Stimulated activated naive CD8-positive, alpha-beta T cell treated with anti-CD3 and anti-CD28 coated beads, Interleukin-15, amount 100 ng/mL, for 72 hours (primary cell): ENCODE results near the gene RTP5.

ENCODE experiments used
- ATAC-seq: fragments of 150-1000 bp; cut with Tn5 transposase; 2 replicates; pipeline ENCODE4 v1.10.0; 2021; ENCODE audit warnings: mild to moderate bottlenecking, moderate library complexity
- DNase-seq, 2 donors: peaks; one replicate each; pipeline ENCODE4 v3.0.0; 2021 to 2022
- H3K27ac Mint-ChIP-seq, 2 donors: one replicate each; pipeline ENCODE4 v1.8.0; 2022; ENCODE audit warnings: mild to moderate bottlenecking in 2 of 2, mixed read lengths in 2 of 2, moderate library complexity in 2 of 2
- H3K27me3 Mint-ChIP-seq: one replicate; pipeline ENCODE4 v1.8.0; 2022; ENCODE audit warnings: mixed read lengths
- H3K4me1 Mint-ChIP-seq: one replicate; pipeline ENCODE4 v1.8.0; 2022; ENCODE audit warnings: mild to moderate bottlenecking, mixed read lengths
- H3K4me3 Mint-ChIP-seq, 2 donors: one replicate each; pipeline ENCODE4 v1.8.0; 2022; ENCODE audit warnings: mild to moderate bottlenecking in 2 of 2, mixed read lengths in 2 of 2, moderate library complexity in 1 of 2
- H3K9me3 Mint-ChIP-seq, 2 donors: one replicate each; pipeline ENCODE4 v1.8.0; 2022; ENCODE audit warnings: mixed read lengths in 2 of 2

The RTP5 gene

DNA sequence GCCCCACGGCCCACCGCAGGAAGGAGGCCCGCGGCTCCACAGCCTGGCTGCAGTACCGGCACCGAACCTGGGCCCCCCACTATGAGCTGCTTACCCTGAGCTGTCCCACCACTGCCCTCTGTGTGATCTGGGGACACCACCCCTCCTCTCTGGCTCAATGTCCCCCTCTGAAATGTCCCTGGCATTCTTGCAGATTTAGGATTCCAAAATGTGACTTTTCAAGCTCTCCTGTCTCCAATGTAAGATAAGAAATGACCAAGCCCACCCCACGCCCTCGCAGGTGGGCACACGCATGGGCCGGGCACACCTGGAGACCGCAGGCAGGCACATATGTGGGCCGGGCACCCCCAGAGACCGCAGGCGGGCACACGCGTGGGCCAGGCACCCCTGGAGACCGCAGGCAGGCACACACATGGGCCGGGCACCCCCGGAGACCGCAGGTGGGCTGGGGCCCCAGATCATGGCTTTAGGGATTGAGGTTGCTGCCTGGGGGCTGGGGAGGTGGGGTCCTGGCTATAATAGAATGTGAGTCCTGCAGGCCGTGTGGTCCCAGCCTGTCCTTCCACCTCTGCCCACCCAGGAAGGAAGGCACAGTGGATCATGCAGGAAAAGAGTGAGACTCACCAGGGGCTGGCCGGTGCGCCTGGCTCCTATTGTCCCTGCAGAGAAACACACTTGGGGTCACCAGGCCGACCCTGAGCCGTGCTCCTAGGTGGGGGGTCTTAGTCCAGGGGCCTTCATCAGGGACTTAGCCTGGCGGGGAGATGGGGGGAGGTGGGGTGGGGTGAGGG lies 18.0 kb upstream of the RTP5 start:
- Mint-ChIP-seq H3K9me3 (no peaks in the 10 kb centered on the region), H3K27ac (no peak overlapping the region), H3K4me3 (no peak overlapping the region), H3K27me3 (no peaks in the 10 kb centered on the region), H3K4me1 (peaks cover 30% of the 10 kb centered on the region)
- no peak for DNase-seq
- peak; percentile 21 for ATAC-seq

DNA sequence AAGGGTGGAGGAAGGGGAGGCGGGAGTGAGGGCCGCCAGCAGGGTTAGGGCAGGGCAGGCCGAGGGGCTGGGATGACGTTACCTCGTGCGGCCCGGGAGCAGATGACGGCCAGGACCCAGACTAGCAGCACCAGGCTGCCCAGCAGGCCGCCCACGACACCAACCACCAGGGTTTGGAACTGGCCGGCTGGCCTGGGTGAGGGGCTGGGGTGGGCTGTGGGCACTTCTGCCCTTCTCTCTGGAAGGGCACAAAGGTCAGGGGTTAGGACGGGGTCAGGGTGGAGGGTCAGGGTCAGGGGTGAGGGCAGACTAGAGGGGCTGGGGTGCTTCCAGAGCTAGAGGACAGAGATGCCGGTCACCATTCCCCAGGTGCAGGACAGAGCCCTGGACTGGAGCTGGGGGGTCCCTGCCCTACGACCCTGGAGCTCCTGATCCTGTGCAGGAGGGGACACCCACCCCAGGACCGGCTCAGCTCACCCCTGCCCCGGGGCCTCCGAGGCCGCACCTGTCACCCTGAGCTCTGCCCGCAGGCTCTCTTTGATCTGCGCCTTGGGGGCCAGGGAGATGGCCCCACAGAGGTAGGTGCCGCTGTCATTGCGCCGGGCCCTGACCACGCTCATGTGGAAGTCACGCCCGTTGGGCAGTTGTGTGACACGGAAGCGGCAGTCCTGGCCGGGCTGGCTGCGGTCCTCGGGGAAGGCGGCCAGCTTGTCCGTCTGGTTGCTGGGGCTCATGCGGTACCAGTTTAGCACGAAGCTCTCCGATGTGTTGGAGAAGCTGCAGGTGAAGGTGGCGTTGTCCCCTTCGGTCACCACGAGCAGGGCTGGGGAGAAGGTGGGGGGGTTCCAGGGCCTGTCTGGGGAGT lies 17.2 kb upstream of the RTP5 start:
- no peaks in the 10 kb centered on the region for H3K27me3 Mint-ChIP-seq
- ATAC-seq = peak; percentile 9
- H3K4me1 Mint-ChIP-seq = peaks cover 31% of the 10 kb centered on the region
- no peak overlapping the region for H3K4me3 Mint-ChIP-seq
- H3K9me3 Mint-ChIP-seq = no peaks in the 10 kb centered on the region
- DNase-seq = no peak
- no peak overlapping the region for H3K27ac Mint-ChIP-seq

DNA sequence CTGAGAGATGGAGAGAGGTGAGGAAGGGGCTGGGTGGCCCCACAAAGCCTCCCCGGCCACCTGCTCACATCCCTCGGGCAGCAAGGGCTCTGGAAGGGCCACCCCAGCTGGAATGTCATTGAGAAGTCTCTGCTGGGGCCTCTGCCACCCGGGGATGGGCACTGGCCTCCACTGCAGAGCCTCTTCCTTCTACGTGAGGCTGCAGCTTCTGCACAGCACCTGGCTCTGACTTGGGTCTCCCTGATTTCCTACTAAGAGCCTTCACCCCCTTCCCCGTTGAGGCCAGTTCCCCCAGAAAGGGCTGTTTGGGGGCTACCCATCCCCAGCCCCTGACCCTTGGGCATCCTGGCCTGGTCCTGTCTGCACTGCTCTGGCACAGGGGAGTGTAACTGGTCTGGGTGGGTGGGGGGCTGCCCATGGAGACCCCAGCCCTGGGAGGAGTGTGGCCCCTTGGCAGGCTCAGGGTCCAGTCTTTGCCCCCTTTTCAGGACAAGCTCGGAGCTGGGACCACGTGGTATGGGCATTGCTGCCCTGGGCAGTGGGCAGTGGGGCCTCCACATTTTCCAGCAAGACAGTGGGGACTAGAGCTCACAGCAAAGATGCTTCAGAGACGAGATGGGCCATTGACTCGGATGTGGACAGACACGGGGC lies 16.4 kb upstream of the RTP5 start:
- no peak overlapping the region for H3K4me3 Mint-ChIP-seq
- H3K9me3 Mint-ChIP-seq = no peaks in the 10 kb centered on the region
- H3K27ac Mint-ChIP-seq = no peak overlapping the region
- no peaks in the 10 kb centered on the region for H3K27me3 Mint-ChIP-seq
- DNase-seq (no peak), ATAC-seq (no peak)
- peaks cover 38% of the 10 kb centered on the region for H3K4me1 Mint-ChIP-seq

DNA sequence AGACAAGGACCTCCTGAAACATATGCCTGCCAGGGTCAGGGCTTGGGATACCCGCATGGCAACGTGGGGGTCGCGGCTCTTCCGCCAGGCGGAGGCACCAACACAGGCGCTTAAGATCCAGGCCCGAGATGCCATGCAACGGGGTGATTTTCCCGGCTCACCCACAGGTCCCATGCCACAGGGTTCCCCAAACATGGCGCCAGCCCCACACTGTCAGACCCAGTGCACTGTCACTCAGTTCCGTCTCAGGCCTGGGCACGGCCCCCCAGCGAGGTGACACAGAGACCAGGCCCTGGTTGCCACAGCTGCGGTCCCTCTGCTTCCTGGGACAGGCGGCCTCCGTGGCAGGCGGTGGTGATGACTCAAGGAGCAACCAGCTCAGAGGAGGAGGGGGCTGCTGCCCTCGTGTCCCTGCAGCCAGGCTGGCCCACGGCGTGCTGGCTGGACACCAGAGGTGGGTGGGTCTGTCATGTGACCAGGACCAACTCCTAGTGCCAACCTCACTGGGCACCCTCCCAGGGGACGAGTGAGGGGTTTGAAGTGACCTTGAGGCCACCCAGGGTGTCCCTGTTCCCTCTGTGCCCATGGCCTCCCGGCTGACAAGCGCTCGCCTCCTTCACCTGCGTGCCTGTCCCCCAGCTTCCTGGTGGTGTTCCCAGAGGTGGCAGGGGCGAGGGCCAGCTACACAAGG lies 15.7 kb upstream of the RTP5 start:
- ATAC-seq = no peak
- Mint-ChIP-seq H3K4me1 (peaks cover 44% of the 10 kb centered on the region), H3K27ac (peak overlapping the region in 1 of 2 donors; percentile 63), H3K9me3 (no peaks in the 10 kb centered on the region), H3K27me3 (no peaks in the 10 kb centered on the region), H3K4me3 (no peak overlapping the region)
- DNase-seq = peak in 1 of 2 donors; percentile 12

DNA sequence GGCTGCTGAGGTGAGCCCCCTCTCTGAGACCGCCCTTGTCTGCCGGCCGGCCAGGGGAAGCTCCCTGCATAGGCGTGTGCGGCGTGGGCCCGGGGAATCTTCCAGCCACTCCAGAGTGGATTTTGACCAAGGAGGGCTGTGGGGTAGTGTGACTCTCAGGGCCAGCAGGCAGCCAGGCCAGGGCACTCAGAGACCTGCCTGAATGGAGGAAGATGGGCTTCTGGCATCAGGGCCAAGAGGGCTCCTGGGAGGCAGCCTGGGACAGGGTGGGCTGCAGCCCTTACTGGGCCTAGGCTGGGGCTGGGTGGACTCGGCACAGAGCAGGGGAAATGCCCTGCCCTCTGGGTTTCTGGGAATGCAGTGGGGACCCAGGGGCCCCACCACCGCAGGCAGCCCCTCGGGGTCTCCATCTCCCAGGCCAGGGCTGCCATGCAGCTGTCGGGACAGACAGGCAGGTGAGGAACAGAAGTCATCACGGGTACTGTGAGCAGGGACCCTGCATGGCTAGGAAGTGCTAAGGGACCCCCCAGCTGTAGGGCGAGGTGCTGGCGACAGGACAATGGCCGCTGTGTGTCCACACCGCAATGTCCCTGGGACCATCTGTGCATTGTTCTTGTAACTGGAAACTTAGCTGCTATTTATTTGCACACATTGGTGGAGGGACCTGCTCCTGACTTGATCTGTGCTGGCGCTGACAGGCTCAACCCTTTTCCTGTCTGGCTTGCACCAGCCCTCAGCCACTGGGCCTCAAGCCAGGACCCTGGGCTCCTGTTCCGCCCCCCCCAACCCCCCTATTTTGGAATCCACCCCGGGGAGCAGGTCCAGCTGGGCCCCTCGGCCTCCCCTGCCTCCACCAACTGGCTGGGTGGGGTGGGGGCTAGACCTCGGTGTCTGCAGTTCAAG lies 14.9 kb upstream of the RTP5 start:
- Mint-ChIP-seq H3K27me3 (no peaks in the 10 kb centered on the region), H3K9me3 (no peaks in the 10 kb centered on the region), H3K4me1 (peaks cover 48% of the 10 kb centered on the region), H3K4me3 (no peak overlapping the region), H3K27ac (no peak overlapping the region)
- DNase-seq (no peak), ATAC-seq (no peak)

DNA sequence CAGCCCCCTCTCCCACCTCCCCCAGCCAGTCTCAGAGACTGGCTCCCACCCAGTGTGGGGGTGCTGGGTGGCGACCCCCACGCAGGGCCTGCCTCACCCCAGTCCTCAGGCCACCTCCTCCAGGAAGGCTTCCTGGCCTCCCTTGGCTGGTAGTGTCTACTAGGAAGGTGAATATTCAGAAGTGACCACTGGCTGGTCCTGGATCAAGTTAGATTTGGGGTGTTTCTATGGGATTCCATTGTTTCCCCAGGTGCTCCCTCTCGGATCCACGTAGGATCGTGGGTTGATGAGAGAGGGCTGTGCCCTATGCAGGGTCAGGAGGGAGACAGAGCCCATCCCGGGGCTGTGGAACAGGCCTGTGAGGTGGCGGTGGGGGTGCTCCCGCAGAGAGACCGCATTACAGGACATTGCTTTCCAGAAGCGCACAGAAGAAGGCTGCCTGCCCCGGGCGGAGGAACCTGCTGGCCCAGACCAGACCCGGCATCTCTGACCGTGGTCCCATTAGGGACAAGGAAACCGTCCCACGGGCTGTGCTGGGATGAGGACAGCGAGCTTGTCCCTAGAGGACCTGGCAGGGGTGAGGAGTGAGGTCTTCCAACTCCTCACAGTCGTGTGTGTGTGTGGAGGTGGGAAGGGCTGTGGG lies 14.2 kb upstream of the RTP5 start:
- no peak for DNase-seq
- Mint-ChIP-seq H3K4me3 (no peak overlapping the region), H3K9me3 (no peaks in the 10 kb centered on the region), H3K27ac (no peak overlapping the region), H3K4me1 (peaks cover 55% of the 10 kb centered on the region), H3K27me3 (no peaks in the 10 kb centered on the region)
- no peak for ATAC-seq

DNA sequence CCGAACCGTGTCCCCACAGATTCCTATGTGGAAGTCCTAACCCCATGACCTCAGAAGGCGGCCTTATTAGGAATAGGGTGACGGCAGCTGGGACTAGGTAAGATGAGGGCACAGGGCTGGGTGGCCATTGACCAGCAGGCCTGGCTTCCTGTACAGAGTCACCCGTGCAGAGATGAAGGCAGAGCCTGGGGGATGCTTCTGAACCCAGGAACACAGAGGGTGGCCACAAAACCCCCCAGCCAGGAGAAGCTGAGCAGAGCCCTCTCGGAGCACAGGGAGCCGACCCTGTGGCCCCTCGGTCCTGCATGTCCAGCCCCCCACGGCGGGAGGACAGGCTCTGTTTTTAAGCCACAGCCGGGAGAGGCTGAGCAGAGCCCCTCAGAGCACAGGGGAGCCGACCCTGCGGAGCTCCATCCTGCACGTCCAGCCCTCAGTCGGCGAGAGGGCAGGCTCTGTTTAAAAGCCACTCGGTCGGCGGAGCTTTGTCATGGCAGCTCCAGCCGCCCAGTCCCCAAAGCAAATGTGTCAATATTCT lies 13.6 kb upstream of the RTP5 start:
- H3K27me3 Mint-ChIP-seq = no peaks in the 10 kb centered on the region
- H3K4me1 Mint-ChIP-seq = peaks cover 61% of the 10 kb centered on the region
- DNase-seq = no peak
- H3K9me3 Mint-ChIP-seq = no peaks in the 10 kb centered on the region
- peak overlapping the region in 1 of 2 donors; percentile 44 for H3K4me3 Mint-ChIP-seq
- no peak overlapping the region for H3K27ac Mint-ChIP-seq
- ATAC-seq = no peak

DNA sequence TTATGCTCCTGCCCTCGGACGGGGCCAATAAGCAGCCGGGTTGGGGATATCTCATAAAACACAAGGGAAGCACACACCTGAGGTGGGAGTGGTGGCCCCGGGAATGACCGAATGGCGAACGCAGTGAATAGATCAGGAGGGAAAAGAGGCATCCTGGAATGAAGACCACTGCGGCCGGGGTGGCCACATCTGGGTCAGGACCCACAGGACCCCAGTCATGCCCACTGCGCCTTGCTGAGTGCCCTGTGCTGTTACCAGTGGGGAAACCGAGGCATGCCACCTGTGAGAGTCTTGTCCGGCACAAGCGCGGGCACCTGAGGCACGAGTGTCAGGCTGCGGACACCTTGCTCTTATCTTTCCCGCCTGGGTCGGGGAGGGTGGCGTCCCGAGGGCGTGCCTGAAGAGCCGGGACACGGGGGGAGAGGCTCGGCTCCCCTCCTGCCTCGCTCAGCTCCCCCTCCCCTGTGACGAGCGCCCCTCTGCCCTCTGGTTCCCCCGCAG lies 12.4 kb upstream of the RTP5 start:
- peaks cover 7% of the 10 kb centered on the region for H3K27me3 Mint-ChIP-seq
- DNase-seq (no peak), ATAC-seq (no peak)
- H3K9me3 Mint-ChIP-seq = peaks cover 6 to 10% of the 10 kb centered on the region in 2 donors
- peaks cover 73% of the 10 kb centered on the region for H3K4me1 Mint-ChIP-seq
- peak overlapping the region; percentile 87 to 89 for H3K4me3 Mint-ChIP-seq
- no peak overlapping the region for H3K27ac Mint-ChIP-seq

DNA sequence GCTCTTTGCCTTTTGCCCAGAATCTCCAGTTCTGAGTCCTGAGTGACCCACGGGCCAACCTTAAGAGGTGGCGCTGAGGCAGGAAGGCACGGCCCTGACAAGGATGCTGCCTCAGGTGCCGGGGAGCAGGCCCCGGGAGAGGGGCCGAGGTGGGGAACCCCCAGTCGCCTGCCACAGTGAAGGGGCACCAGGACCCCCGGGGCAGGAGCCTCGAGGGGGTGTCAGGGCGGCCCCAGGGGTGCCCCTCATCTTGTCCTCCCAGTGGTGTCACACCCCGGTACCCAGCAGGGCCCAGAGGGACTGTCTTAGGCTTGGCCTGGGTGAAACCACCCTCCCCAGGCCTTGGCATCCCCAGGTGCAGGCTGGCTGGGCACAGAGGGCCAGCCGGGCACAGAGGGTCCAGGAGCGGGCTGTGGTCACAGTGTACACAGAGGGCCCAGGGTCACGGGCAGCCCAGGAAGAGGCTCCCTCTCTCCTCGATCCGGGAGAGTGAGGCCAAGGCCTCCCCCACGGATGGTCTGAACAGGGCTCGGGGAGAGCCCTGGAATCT lies 11.9 kb upstream of the RTP5 start:
- Mint-ChIP-seq H3K27me3 (peaks cover 9% of the 10 kb centered on the region), H3K4me3 (peak overlapping the region; percentile 87 to 89), H3K9me3 (peaks cover 6 to 11% of the 10 kb centered on the region in 2 donors), H3K4me1 (peaks cover 78% of the 10 kb centered on the region), H3K27ac (peak overlapping the region in 1 of 2 donors; percentile 94)
- no peak for DNase-seq
- peak; percentile 3 for ATAC-seq

DNA sequence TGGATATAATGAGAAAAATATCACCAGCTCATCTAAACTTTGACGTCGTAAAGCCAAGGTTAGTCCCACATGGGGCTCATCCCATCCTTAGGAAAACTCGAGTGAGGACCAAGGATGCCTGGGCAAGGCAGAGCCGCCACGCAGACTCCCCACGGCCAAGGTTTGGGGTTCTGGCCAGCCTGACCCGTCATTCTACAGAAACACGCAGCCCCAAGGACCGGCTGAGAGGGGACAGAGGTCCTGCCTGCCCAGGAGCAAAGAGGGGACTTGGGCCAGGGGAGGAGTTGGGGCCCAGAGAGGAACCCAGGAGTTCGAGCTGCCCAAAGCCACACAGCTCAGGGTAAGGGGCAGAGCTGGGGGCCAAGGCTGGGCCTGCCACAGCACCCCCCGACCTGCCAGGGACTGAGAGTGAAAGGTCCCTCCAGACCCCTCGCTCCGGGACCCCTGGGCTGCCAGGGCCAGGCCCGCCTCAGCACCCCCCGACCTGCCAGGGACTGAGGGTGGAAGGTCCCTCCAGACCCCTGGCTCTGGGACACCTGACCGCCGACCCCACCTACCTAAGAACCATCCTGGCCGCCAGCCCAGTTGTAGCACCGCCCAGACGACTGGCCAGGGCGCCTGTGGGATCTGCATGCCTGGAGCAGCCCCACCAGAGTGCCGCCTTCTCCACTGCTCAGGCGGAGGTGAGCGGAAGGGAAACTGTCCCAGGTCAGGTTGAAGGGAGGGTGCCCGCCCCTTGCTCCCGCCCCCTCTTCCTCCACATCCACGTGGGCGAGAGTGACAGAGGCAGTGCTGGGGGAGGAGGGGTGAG lies 11.1 kb upstream of the RTP5 start, which contains the start of gene PDCD1:
TSS of gene PDCD1 (minus strand) at position 689 of the 811 bp plus-strand sequence. CDS start at position 633, 56 bp downstream.
- Mint-ChIP-seq H3K27ac (peak within 1 kb of the TSS; percentile 96 to 97), H3K4me1 (peaks cover 86% of the 10 kb centered on the region), H3K9me3 (peaks cover 6 to 11% of the 10 kb centered on the region in 2 donors), H3K4me3 (peak within 1 kb of the TSS; percentile 87 to 89), H3K27me3 (peaks cover 9% of the 10 kb centered on the region)
- DNase-seq (peak; percentile 61 to 80), ATAC-seq (peak; percentile 74)

DNA sequence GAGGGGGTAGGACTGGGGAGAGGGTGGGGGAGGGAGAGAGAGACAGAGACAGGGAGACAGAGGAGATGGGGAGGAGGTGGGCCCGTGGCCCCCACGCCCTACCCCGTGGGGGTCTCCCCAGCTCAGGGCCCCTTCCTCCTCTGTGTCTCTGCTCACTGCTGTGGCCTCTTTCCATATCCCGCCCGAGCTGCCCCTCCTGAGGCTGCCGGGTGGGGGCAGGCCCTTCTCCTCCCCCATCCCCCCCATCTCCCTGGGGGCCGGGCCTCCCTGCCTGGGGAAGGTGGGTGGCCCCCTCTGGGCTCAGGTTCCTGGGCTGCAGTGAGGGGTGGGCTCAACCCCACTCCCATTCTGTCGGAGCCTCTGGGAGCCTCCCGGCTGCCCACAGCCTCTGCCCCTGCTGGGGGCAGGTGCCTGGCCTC lies 10.5 kb upstream of the RTP5 start:
- DNase-seq = no peak
- Mint-ChIP-seq H3K4me3 (peak overlapping the region; percentile 87 to 89), H3K9me3 (peaks cover 9 to 12% of the 10 kb centered on the region in 2 donors)

DNA sequence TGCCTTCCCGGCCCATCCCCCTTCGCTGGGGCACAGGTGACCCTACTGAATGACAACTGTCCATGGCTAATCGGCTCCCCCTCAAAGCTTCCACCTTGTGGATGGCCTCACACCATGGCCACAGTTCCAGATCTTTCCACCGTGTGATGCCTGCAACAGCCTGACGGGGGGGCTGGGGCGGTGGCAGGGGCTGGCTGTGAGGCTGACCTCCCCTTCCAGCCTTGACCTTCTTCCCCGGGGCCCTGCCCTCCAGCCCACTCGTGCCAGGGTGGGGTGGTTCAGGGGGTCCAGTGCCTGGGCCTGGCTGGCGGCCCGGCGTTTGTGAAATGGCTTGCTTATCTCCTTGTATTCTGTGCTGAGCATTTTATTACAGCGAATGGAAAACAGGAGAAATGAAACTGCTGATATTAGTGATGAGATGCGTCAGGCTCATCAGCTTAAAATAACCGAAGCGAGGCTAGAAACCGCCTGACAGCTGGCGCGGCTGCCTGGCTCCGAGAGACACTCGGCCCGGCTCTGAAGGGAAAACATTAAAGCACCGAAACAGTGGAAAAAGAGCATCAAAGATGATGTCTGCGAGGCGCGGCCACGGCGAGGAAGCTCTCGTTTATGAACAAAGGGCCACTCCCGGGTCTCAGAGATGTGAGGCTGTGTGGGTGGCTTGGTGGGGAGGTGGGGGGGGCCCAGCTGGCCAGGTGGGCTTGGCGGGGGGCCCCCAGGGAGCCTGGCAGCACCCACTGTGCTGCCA lies 9.9 kb upstream of the RTP5 start:
- Mint-ChIP-seq H3K4me3 (peak overlapping the region; percentile 87 to 89), H3K4me1 (peaks cover 92% of the 10 kb centered on the region)

More for the DNA sequence above, 10.5 kb upstream of the RTP5 start:
- peaks cover 12% of the 10 kb centered on the region for H3K27me3 Mint-ChIP-seq
- peak overlapping the region in 1 of 2 donors; percentile 65 for H3K27ac Mint-ChIP-seq
- peak; percentile 44 for ATAC-seq
- peaks cover 92% of the 10 kb centered on the region for H3K4me1 Mint-ChIP-seq

More for the DNA sequence above, 9.9 kb upstream of the RTP5 start:
- peaks cover 18% of the 10 kb centered on the region for H3K27me3 Mint-ChIP-seq
- ATAC-seq (peak; percentile 47), DNase-seq (peak; percentile 65 to 73)
- peaks cover 15 to 18% of the 10 kb centered on the region in 2 donors for H3K9me3 Mint-ChIP-seq
- peak overlapping the region; percentile 96 to 97 for H3K27ac Mint-ChIP-seq
